NCI-H69 (cell line): ENCODE data around the gene B2M.
"Not testable (repeated sequence)": the region's sequence is repeated elsewhere in the genome, so short reads cannot be mapped to it uniquely, and the experiment has no call there.

ENCODE experiments used
- DNase-seq: peaks from one replicate; lab custom pipeline; 2025; lab: John Stamatoyannopoulos, UW

Gene B2M

GRCh38 chr15:44726136-44726535, 14.8 kb downstream of the B2M start:
- DNase-seq = no peak

- DNase-seq = peak; percentile 61
Observed at GRCh38 chr15:44726568-44727484, 15.5 kb downstream of the B2M start.

- DNase-seq = no peak
Observed at GRCh38 chr15:44727485-44728231, 16.3 kb downstream of the B2M start.

- not testable (repeated sequence) for DNase-seq
Observed at GRCh38 chr15:44728232-44728575, 16.9 kb downstream of the B2M start.

GRCh38 chr15:44728576-44729407, 17.5 kb downstream of the B2M start:
- peak; percentile 98 for DNase-seq

- DNase-seq = peak; percentile 80
Observed at GRCh38 chr15:44729408-44730127, 18.3 kb downstream of the B2M start.

- no peak for DNase-seq
Observed at GRCh38 chr15:44734839-44735481, 23.6 kb downstream of the B2M start.

GRCh38 chr15:44735482-44736180, 24.3 kb downstream of the B2M start:
- DNase-seq = peak; percentile 20

GRCh38 chr15:44736181-44736765, 25.0 kb downstream of the B2M start, which contains the start of gene TRIM69:
Gene TRIM69, plus strand, starts transcription at chr15:44736528. Its CDS starts 177 bp downstream, at chr15:44736705.
- no peak for DNase-seq

- DNase-seq = peak; percentile 69
Observed at GRCh38 chr15:44738340-44738984, 27.1 kb downstream of the B2M start.

- DNase-seq = not testable (repeated sequence)
Observed at GRCh38 chr15:44739222-44739847, 28.0 kb downstream of the B2M start.

- not testable (repeated sequence) for DNase-seq
Observed at GRCh38 chr15:44743454-44743853, 32.1 kb downstream of the B2M start.

- no peak for DNase-seq
Observed at GRCh38 chr15:44753345-44753744, 42.0 kb downstream of the B2M start.

- no peak for DNase-seq
Observed at GRCh38 chr15:44763187-44763586, 51.9 kb downstream of the B2M start.

GRCh38 chr15:44763848-44764247, 52.5 kb downstream of the B2M start:
- no peak for DNase-seq

- DNase-seq = no peak
Observed at GRCh38 chr15:44765036-44765435, 53.7 kb downstream of the B2M start.
